NCI-H526 treated with DMSO at 0.1 percent for 48 hours (cell line): ENCODE data around the gene UBE2H.
"Not testable (repeated sequence)": the region's sequence is repeated elsewhere in the genome, so short reads cannot be mapped to it uniquely, and the experiment has no call there.

Experiments used
- DNase-seq: peaks from one replicate; lab custom pipeline; 2025; lab: John Stamatoyannopoulos, UW

UBE2H gene

GRCh38 chr7:129908181-129908580, 44.6 kb downstream of the UBE2H start:
- DNase-seq: no peak

GRCh38 chr7:129907122-129907736, 45.5 kb downstream of the UBE2H start:
- DNase-seq: no peak

GRCh38 chr7:129906700-129907099, 46.1 kb downstream of the UBE2H start:
- no peak for DNase-seq

GRCh38 chr7:129903935-129904334, 48.8 kb downstream of the UBE2H start:
- DNase-seq: no peak

GRCh38 chr7:129902788-129903422, 49.9 kb downstream of the UBE2H start:
- DNase-seq: no peak

GRCh38 chr7:129898502-129899160, 54.1 kb downstream of the UBE2H start:
- no peak for DNase-seq

- no peak for DNase-seq
Observed at GRCh38 chr7:129898007-129898406, 54.8 kb downstream of the UBE2H start.

GRCh38 chr7:129896568-129897382, 56.0 kb downstream of the UBE2H start:
- no peak for DNase-seq

- DNase-seq: not testable (repeated sequence)
Observed at GRCh38 chr7:129894184-129894583, 58.6 kb downstream of the UBE2H start.

GRCh38 chr7:129890090-129890489, 62.7 kb downstream of the UBE2H start:
- no peak for DNase-seq

GRCh38 chr7:129889133-129889844, 63.5 kb downstream of the UBE2H start:
- no peak for DNase-seq

GRCh38 chr7:129887865-129888264, 64.9 kb downstream of the UBE2H start:
- DNase-seq: no peak

GRCh38 chr7:129886818-129887186, 66.0 kb downstream of the UBE2H start:
- DNase-seq: no peak

- DNase-seq: no peak
Observed at GRCh38 chr7:129886167-129886817, 66.5 kb downstream of the UBE2H start.

GRCh38 chr7:129884495-129884894, 68.3 kb downstream of the UBE2H start:
- no peak for DNase-seq

- DNase-seq: no peak
Observed at GRCh38 chr7:129883151-129883550, 69.6 kb downstream of the UBE2H start.

- DNase-seq: no peak
Observed at GRCh38 chr7:129882531-129882930, 70.2 kb downstream of the UBE2H start.

GRCh38 chr7:129877146-129877792, 75.5 kb downstream of the UBE2H start:
- no peak for DNase-seq

- no peak for DNase-seq
Observed at GRCh38 chr7:129875745-129876411, 76.9 kb downstream of the UBE2H start.

- DNase-seq: no peak
Observed at GRCh38 chr7:129875160-129875559, 77.6 kb downstream of the UBE2H start.
